GM21390 (cell line): ENCODE measurements around the gene PGC.

ENCODE experiments used
- ATAC-seq: cut with Tn5 transposase; IDR thresholded peaks from one replicate; pipeline ENCODE4 v1.9.1; 2021; ENCODE audit not compliant: unreplicated experiment

PGC gene

DNA sequence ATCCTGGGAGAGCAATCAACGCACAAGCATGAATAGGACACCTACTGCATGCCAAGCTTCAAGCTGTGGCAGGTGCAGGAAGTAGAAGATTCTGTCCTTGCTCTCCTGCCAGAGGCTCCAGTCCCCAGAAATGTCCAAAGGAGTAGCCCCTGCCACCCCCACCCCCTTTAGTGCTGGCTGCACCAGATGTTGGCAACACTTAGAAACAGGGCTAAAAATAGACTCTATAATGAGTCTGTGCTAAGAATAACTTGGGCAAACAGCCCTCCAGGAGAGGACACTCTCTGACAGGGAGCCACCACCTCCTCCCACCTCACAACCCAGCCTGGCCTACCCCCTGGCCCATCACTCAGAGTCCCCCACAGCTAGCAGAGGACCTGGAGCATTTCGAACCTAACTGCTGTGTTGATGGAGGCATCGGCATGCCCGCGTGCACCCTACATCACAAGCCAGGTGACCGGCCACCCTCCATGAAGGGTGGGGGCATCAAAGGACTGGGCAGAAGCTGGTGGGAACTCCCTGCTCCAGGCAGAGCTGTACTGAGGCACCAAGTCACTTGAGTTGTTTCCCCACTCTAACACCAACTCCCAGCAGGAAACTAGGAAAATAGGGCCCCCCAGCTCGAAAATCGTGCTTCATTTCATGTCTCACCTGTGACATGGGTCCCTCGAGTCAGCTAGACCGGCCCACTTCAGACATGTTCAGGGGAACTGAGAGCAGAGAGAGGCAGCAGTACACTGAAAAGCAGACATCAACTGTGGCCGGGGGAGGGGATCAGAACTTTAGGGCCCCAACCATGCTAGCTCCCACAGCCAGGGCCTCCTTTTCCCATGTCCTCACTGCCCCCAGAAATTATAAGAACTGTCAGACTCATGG is 30.4 kb downstream of the PGC start:
- no peak for ATAC-seq

DNA sequence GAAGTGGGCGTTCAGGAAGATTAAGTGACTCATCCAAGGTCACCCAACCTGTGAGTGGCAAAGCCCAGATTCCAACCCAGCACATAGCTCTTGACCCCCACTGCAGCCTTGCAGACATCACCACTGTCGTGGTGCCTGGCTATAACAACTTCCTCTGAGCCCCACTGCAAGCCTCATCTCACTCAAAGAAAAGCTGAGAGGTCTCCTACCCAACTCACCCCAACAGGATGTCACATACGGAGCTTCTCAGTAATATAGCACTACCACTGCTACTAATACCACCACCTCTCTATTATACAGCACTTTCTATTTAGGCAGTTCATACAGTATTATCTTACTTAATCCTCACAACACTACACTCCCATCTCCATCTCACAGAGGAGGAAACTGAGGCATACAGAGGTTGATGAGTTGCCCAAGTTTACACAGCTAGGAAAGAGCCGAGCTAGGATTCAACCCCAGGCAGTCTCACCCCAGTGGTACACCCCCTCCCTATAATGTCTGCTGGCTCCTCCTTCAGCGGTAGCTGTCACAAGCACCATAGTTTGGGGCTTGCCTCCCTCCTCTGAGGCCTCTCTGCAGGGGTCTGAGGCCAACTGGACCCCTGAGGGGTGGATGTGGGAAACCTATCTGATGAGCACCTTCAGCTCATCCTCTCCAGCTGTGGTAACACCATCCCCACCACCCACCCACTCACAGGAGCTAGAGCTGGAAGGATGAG is 31.2 kb downstream of the PGC start:
- no peak for ATAC-seq

DNA sequence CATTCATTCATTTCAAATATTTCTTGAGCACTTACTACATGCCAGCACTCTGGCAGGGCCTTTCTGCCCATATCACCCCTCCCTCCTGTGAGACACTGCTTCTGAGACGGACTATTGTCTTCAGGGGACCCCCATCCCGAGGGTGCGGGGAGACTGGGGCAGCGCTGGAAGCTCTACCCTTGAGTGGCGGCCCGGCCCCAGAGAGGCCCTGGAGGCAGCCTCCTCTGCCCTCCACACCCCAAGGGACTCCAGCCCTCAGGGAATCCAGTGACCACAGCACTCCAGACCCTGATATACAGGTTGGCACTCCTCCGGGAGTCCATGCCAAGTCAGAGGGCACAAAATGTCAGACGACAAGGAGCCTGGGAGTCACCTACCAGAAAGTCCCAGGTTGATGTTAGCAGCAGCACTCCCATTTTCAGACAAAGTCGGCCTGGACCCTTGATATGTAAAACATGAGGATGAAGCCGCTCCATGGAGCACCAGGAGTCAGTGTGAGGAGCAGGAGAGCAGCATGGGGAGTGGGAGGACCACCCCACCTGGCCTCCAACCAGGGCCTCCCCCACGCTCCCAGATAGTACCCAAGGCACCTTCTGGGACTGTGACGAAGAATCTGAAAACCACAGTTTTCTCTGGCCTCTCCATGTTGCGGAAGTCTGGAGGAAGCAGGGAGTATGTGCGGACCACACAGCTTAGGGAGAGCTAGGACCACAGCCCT is 32.5 kb downstream of the PGC start:
- no peak for ATAC-seq

DNA sequence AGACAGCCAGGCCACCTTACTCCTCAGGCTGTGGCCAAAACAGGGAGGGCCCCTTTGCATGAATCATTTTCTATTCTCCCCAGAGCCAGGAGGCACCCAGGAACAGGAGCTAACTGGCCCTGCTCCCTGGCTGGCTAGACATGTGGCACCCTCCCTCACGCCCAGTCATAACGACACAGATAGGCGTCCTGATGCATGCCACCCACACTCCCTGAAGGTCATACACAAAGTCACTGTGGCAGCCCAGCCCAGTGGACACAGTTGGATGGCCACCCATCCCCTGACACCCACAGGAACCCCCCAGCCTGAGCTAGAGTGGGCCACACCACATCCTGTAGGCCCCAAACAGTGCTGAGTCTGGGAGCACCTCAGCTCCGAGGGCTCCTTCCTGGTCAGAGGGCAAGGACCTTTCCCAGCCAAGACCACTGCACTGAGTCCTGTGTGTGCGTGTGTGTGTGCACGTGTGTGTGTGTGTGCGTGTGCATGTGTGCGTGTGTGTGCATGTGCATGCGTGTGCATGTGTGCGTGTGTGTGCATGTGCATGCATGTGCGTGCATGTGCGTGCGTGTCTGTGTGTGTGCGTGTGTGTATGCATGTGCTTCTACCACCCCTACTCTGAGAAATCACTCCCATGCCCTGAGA is 33.4 kb downstream of the PGC start:
- peak; percentile 47 for ATAC-seq

DNA sequence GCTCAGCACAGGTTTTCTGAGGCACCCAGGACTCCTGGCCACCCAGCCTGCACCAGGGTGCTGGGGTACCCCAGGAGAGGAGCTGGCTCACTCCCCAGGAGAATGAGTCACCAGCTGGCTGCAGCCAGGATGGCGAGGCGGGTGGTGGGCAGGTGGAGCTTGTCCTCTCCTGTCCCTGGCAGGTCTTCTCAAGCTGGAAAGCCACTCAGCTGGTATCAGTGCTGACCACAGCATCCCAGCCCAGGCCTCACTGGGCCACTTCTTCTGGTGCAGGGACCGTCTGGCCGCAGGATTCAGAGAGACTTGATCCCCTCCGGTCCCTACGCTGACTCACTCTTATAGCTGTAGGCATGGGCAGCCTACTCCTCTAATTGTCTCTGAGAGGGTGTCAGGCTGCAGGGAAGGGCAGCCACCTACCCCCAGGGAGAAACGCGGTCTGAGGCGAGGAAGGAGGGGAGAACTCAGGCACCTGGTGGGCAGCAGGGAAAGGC is 34.0 kb downstream of the PGC start:
- peak; percentile 25 for ATAC-seq

DNA sequence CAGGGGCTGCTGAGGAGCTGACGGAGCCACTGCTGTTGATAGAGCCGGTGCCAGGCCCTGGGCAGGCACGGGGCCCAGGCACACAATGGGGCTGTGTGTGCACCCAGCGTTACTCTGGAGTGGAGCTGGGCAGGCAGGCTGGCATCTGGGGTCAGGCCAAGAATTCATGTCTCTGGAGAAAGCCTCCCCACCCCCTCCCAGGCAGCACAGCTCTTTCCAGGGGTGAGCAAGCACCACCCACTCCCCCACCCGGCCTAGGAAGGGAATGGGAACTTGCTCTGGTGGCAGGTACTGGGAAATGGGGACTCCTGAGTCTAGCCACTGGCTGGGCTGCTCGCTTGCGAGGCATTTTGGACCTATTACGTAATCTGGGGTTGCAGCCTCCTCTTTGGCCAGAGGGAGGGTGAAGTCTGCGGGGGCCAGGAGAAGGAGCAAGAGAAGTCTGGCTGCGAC is 34.5 kb downstream of the PGC start:
- ATAC-seq = no peak

DNA sequence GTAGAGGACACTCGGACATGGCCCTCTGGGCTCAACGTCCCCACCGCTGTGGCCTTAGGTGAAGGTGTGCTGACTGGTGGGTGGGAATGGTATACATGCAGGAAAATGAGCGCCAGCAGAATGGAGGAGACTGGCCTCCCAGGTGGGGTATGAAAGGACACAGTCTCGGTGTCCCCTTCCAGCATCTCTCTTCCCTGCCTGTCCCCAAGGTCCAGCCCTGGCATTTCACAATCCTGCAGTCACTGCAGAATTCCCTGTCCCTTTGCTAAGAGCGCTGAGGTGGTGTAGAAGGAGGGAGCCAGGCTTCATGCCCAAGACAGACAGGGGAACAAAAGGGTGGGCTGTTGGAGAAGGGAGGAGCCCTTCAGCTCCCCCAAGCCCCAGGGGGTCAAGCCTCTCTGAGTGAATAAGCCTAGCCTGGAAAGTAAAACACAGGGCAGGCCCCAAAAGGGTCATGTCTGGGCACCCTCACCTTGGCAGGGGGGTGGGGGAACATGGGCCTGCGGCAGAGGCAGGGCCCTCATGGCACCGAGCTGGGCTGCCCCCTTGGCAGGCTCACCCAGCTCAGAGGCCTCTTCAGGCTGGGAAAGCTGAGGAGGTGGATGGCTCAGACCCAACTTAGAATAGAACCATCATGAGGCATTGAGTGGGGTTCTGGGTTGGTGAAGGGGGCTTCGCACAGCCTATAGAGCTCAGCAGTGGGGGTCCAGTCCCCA is 35.7 kb downstream of the PGC start:
- no peak for ATAC-seq

DNA sequence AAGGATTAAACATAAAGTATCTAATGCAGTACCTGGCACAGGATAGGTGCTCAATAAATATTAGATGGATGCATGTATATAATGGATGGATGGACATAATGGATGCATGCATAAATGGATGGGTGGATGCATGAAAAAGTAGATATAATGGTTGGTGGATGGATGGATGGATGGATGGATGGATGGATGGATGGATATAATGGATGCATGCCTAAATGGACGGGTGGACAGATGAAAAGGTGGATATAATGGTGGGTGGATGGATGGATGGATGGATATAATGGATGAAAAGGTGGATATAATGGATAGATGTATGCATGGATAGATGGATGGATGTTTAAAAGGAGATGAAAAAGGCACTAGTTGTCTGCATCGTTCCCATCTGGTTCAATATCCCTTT is 37.8 kb downstream of the PGC start:
- ATAC-seq = no peak

DNA sequence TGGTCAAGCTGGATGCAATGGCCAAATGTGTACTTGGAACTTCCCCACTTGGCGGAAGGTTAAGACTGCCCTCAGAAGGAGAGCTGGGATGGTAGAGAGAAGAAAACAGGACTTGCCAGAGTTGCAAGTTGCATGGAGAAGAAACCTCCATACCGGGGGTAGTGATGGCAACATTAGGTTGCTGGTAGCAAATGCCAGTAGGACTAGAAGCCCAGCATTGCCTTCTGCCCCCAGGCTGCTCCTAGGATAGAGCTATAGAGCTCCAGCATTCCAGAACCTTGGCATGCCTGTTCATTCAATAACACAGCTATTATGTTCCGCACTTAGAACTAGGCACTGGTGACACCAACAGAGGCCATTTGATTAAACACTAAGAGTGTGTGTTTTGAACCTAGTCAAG is 38.3 kb downstream of the PGC start:
- no peak for ATAC-seq

DNA sequence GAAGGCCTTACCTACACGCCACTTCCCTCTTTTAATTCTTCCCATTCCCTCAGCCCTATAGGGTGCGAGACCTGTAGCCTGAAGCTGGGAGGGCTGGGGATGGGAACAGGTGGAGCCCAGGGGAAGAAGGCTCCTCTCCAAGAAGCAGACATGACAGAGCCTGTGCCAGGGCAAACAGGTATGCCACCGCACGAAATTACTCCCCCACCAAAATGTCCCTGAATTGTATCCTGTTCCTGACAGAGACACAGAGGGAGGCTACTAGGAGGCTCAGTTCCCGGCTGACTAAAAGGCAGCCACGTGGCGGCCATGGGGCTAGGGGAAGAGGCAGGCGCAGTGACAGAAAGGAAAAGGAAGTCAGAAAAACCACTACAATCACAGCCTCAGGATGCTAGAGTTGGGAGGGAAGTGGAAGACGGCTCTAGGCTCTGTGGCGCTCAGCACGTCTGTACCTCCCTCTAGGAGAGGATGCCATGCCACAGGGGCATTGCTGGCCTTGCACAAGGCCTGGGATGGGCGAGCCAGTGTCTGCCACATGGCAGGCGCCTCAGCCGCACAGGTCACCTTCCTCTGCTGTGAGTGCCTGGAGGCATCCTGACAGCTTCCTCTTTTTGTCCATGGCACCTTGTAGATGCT is 39.5 kb downstream of the PGC start:
- no peak for ATAC-seq

DNA sequence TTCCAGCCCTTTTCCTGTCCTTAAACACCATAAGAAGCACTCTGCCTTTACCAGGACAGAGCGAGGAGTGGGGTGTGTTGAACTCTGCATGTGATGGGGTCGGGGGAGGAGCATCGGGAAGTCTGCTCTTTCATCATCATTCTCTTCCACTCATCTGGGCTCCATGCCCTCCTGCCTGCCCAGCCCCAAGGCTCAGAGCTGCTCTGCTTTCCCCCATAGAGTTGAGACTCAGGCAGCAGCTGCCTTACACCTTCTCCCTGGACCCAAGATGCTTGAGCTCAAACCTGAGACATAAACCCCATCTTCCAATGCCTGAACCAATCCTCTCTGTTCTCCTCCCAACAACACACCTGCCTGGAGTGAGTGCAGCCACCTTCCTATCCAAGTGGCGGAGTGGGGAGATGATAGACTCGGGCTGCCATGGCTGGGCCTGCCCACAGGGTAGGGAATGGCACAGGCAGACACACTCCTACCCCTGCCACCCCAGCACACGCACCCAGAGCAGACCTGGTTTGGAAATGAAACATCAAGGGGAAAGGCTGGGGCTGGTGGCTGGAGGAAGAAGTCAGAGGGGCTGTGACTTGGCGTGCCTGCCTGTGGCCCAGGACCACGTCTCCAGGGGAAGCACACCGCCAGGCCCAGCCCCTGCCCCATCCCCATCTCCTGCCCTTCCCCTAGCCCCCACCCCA is 40.2 kb downstream of the PGC start:
- ATAC-seq = no peak

DNA sequence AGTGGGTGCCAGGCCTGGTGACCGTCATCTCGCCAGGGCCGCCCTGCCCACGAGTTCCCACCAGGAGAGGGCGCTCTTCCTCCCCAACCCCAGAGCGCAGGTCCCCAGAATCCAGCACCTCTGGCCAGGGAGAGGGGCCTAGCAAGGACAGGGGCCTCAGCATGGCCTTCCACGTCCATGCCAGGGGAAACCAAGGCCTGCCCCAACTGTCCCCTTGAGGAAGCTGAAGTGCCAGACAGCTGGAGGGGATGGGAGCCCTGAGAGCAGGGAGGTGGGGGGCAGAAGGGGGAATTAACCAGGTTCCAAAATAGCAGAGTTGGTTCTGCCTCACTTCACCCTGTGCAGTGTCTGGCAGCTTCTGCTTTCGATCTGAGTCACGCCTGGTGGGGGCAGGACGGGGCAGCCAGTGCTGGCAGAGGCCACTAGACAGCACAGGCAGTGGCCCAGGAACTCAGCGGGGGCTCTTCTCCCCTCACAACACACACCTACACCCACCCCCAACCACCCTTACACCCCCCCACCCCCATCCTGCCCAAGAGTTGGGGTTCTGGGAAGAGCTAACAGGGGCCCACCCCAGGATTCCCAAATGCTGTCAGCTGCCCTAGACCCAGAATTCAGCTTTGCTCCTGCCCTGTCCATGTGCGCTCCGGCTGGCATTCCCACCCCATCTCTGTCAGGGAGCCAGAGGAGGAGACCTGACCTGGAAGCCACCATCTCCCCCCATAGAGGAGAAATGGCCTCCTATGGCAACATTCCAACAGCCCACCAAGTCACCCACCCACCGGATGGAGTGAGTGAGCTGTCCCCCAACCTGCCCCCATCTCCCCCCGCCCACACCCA is 41.0 kb downstream of the PGC start:
- peak; percentile 69 for ATAC-seq

DNA sequence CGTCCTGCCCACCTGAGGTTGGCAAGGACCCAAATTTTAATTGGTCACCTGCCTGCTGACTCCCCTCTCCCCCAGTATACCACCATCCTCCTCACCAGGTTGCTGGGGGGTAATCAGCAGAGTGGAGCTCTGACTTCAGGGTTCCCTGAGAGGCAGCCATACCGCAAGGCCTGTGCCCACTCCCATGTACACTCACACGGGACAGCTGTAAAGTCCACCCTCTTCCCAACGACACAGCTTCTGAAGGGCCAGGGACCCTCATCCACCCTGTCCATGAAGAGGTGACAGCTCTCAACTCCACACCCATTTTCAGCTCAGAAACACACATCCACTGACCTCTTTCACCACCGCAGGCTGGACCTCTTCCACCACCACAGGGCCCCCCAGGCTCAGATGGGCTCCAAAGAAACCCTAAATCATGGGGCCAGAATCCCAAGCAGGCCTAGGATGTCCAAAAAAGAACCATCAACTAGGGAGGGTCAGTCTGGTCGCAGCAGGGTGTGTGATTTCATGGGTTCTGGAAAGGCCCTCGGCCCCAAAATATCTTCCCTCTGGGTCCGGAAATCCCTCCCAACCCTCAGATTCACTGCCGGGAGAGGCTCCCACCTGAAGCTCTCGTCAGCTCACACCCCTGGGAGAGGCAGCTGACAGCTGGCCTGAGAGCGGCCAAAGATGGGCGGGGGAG is 41.7 kb downstream of the PGC start:
- ATAC-seq = no peak

DNA sequence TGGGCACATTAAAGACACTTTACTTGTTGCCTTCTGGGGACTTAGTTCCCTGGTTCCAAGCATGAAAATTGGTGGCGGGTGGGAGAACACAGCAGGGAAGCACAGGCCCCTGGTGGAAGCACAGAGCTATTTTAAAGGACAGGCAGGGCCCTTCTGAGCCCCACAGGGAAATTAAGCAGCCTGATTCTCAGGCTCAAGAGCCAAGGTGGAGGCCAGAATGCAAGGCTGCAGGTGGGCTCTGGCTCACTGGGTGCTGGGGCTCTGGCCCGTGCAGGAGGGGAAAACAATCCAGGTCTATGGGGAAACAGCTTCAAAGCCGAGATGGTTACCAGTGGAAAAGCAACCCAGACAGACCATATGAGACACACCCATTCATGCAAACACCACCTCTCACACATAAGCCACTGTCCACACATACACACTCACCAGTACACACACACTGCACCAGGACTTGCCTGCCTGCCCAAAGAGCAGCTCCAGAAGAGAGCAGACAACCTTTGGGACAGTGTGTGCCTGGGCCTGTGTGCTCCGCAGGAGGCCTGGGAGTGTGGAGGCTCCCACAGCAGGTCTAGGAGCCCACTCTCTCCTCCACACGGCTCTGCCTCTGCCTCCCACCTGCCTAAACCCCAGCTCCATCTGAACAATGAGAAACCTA is 42.4 kb downstream of the PGC start:
- no peak for ATAC-seq

DNA sequence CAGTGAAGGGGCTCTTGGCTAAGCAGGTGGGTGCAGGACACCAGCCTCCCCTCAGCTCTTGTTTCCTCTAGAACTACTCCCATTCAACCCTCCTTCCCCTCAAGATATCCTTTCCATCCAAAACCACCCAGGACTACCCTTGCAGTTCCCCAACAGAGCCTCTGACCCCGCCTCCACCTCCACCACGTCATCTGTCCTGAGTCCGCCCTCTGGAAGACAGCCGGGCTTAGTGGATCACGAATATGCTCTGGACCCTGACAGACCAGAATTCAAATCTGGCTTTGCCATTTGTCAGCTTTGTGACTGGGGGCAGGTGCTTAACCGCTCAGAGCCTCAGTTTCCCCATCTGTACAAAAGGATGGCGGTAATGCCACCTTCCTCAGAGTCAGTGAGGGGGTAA is 43.2 kb downstream of the PGC start:
- no peak for ATAC-seq

DNA sequence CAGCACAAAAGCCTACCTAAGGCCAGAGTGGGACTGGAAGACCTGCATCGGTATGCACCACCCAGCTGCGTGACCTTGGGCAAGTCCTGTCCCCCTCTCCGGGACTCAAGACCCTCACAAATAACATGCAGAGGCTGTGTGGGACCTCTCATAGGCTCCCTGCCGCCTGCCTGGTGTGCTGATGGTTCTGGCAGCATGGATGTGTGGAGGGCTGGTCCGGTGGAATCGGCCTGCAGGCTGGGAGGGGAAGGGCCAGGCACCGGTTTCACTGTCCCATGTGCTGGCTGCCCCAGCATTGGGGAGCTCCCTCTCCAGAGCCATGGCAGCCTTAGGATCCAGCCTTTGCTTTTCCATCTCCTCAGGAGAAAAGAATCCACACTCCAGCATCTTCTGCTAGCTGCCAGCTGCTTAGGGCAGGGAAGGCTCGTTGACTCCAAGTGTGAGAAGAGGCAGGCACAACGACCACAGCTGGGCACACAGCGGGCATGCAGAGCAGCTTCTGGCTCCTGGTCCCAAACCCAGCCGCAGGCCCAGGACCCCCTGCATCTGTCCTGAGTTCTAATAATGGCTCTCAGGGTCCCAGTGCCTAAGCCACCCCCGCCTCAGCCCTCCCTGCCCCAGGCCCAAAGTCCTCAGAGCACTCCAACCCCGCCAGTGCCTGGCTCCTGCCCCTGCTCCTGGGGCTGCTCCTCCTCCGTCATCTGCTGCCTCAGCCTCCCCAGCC is 44.3 kb downstream of the PGC start:
- ATAC-seq = no peak
